HepG2 (cell line): Measurements from ENCODE around the gene GBA2. TPM values are rescaled to one million over a fixed set of nuclear protein-coding genes. Genes with fewer than 3 reads are reported as not detected.

Source experiments
- ARNT2 ChIP-seq: sonication (generic); formaldehyde crosslinking; IDR thresholded peaks from 2 replicates; pipeline ENCODE4 v1.8.0; 2022; ENCODE audit warnings: mild to moderate bottlenecking, low read depth, missing genetic modification reagents, moderate library complexity
- DMAP1 ChIP-seq: IDR thresholded peaks from 2 replicates; pipeline ENCODE4 v1.6.1; 2016
- ETV5 ChIP-seq: IDR thresholded peaks from 2 replicates; pipeline ENCODE4 v1.6.1; 2018; ENCODE audit warnings: missing biosample characterization, missing genetic modification reagents, inconsistent platforms, borderline replicate concordance
- IRF9 ChIP-seq: sonication (generic); formaldehyde crosslinking; IDR thresholded peaks from 2 replicates; pipeline ENCODE4 v1.8.0; 2022; ENCODE audit warnings: missing genetic modification reagents, mild to moderate bottlenecking, borderline replicate concordance
- KLF16 ChIP-seq, 2 experiments: sonication (generic) in 1 of 2; formaldehyde crosslinking in 1 of 2; IDR thresholded peaks; 2 replicates each; pipeline versions ENCODE4 v1.6.1 to v1.8.0; 2016 to 2023; ENCODE audit warnings: missing genetic modification reagents in 2 of 2, missing compliant biosample characterization in 1 of 2
- NFKB2 ChIP-seq: sonication (generic); formaldehyde crosslinking; IDR thresholded peaks from 2 replicates; pipeline ENCODE4 v1.4.0; 2020; ENCODE audit warnings: missing genetic modification reagents, borderline replicate concordance
- PRDM15 ChIP-seq: sonication (generic); formaldehyde crosslinking; IDR thresholded peaks from 2 replicates; pipeline ENCODE4 v1.4.0; 2020; ENCODE audit warnings: missing genetic modification reagents
- SMAD3 ChIP-seq: sonication (generic); formaldehyde crosslinking; IDR thresholded peaks from 2 replicates; pipeline ENCODE4 v1.4.0; 2020; ENCODE audit warnings: missing genetic modification reagents
- THAP9 ChIP-seq: sonication (generic); formaldehyde crosslinking; IDR thresholded peaks from 2 replicates; pipeline ENCODE4; 2020; ENCODE audit warnings: missing genetic modification reagents, mild to moderate bottlenecking, borderline replicate concordance
- ZBED4 ChIP-seq: sonication (generic); formaldehyde crosslinking; IDR thresholded peaks from 2 replicates; pipeline ENCODE4 v1.4.0; 2020; ENCODE audit warnings: missing genetic modification reagents, borderline replicate concordance
- ZBTB43 ChIP-seq: sonication (generic); formaldehyde crosslinking; conservative IDR thresholded peaks from 2 replicates; pipeline ENCODE4 v1.4.0; 2020; ENCODE audit warnings: missing genetic modification reagents
- ZNF580 ChIP-seq: IDR thresholded peaks from 2 replicates; pipeline ENCODE4 v1.6.1; 2016; ENCODE audit warnings: low read depth, borderline replicate concordance
- ZNF792 ChIP-seq: IDR thresholded peaks from 2 replicates; pipeline ENCODE4 v1.6.1; 2016
- polyA plus RNA-seq, 8 experiments: library from polyadenylated mRNA; depleted of rRNA in 3 of 8; stranded (reverse) in 7 of 8; unstranded in 1 of 8; fragments of >200 nt; fragmentation: Illumina TruSeq in 4 of 8; extraction: Trizol in 4 of 8; gene quantifications; 2 replicates each; pipeline versions ENCODE4 v1.2.1 to v1.2.3, GENCODE V29; 2011 to 2016; ENCODE audit warnings: low read depth in 4 of 8, missing spikeins in 1 of 8, mixed read lengths in 1 of 8; ENCODE audit not compliant: insufficient read depth in 1 of 8
- total RNA-seq, 5 experiments: library from RNA; depleted of rRNA; stranded (reverse); fragments of >200 nt; fragmentation: Illumina TruSeq; extraction: Trizol; gene quantifications; 2 replicates each; pipeline ENCODE4 v1.2.3, GENCODE V29; 2016; ENCODE audit warnings: low read depth in 1 of 5

Gene GBA2
- total and polyA plus RNA-seq, 2 of the 13 experiments (the other 11 are each of a cell fraction or from before 2014, with no cell fraction given), result 37.5 to 86.1 TPM

GRCh38 chr9:35748858-35749514 lies at the start of gene GBA2, which contains the start of gene RGP1 (continued):
- peak; percentile 65; the same call in 1 of the 2 replicates for TF ChIP-seq PRDM15 (CRISPR knock-in tag)
- TF ChIP-seq ARNT2 (CRISPR knock-in tag), result 0 out of 2 replicates have a peak, but pooled peaks have one; percentile 38
- 0 out of 2 replicates have a peak, but pooled peaks have one; percentile 22 for TF ChIP-seq SMAD3 (CRISPR knock-in tag)
- 0 out of 2 replicates have a peak, but pooled peaks have one; percentile 47 for TF ChIP-seq ZBTB43
- peak; percentile 49; the same call in 1 of the 2 replicates for TF ChIP-seq DMAP1 (CRISPR knock-in tag)
- TF ChIP-seq KLF16 (CRISPR knock-in tag; IDR thresholded peaks at IDR 0.05), result peak in 1 of 2 experiments; percentile 72; a peak in 2 of 4 replicates
- peak; percentile 46; the same call in 1 of the 2 replicates for TF ChIP-seq THAP9 (CRISPR knock-in tag)
- peak; percentile 21; the same call in 1 of the 2 replicates for TF ChIP-seq ZNF580 (CRISPR knock-in tag)
- TF ChIP-seq ZBED4, result peak; percentile 80; the same call in 1 of the 2 replicates
- TF ChIP-seq NFKB2 (CRISPR knock-in tag), result peak; percentile 15; the same call in 1 of the 2 replicates
- no peak for TF ChIP-seq ZNF792 (CRISPR knock-in tag)
- TF ChIP-seq ETV5 (CRISPR knock-in tag), result peak; percentile 93
- TF ChIP-seq IRF9 (CRISPR knock-in tag), result peak; percentile 28; the same call in 1 of the 2 replicates
